CD4-positive, CD25-positive, alpha-beta regulatory T cell (primary cell): ENCODE measurements around the gene KCNIP1. TPM values are rescaled to one million over a fixed set of nuclear protein-coding genes. Genes with fewer than 3 reads are reported as not detected.
A peak's percentile ranks its signal among the peaks of the same experiment; 100 is the strongest.

ENCODE experiments used
- ATAC-seq, 2 donors: fragments of 150-1000 bp; cut with Tn5 transposase; one replicate each; pipeline ENCODE4 v1.10.0; 2021; ENCODE audit warnings: low read depth in 2 of 2, moderate number of reproducible peaks in 2 of 2, moderate library complexity in 1 of 2
- DNase-seq, 3 donors: peaks; one replicate each; pipeline versions ENCODE4 v3.0.0 to v3.0.0-alpha.2; 2012 to 2022; ENCODE audit warnings: mixed read lengths in 1 of 3
- H3K27ac ChIP-seq: one replicate; pipeline ENCODE4 v1.7.0; 2013; ENCODE audit warnings: mild to moderate bottlenecking, low read length; ENCODE audit not compliant: insufficient read depth, poor library complexity, severe bottlenecking
- H3K27me3 ChIP-seq: one replicate; pipeline ENCODE4 v1.7.0; 2013; ENCODE audit warnings: low read length; ENCODE audit not compliant: control insufficient read depth, insufficient read depth
- H3K36me3 ChIP-seq: one replicate; pipeline ENCODE4 v1.7.0; 2013; ENCODE audit warnings: mild to moderate bottlenecking, low read length, moderate library complexity; ENCODE audit not compliant: control insufficient read depth, insufficient read depth
- H3K4me1 ChIP-seq: 2 replicates; pipeline ENCODE4 v1.7.0; 2013; ENCODE audit warnings: mild to moderate bottlenecking, low read length; ENCODE audit not compliant: insufficient read depth, control insufficient read depth, poor library complexity, severe bottlenecking
- H3K4me3 ChIP-seq: one replicate; pipeline ENCODE4 v1.7.0; 2013; ENCODE audit warnings: low read depth, mild to moderate bottlenecking, low read length, moderate library complexity
- H3K9me3 ChIP-seq, 2 experiments: 1 replicate in 1 of 2; 2 replicates in 1 of 2; pipeline ENCODE4 v1.7.0; 2013; ENCODE audit warnings: low read length in 2 of 2, mild to moderate bottlenecking in 1 of 2, moderate library complexity in 1 of 2; ENCODE audit not compliant: control insufficient read depth in 2 of 2
- H3K27ac Mint-ChIP-seq, 3 donors: one replicate each; pipeline ENCODE4 v1.8.0; 2020 to 2022; ENCODE audit warnings: mild to moderate bottlenecking in 3 of 3, mixed read lengths in 3 of 3, moderate library complexity in 2 of 3
- H3K27me3 Mint-ChIP-seq: one replicate; pipeline ENCODE4 v1.8.0; 2022; ENCODE audit warnings: mild to moderate bottlenecking, mixed read lengths
- H3K36me3 Mint-ChIP-seq: one replicate; pipeline ENCODE4 v1.8.0; 2020; ENCODE audit warnings: mixed read lengths
- H3K4me1 Mint-ChIP-seq, 4 donors: one replicate each; pipeline ENCODE4 v1.8.0; 2020 to 2022; ENCODE audit warnings: mixed read lengths in 4 of 4, mild to moderate bottlenecking in 1 of 4
- H3K4me3 Mint-ChIP-seq, 4 donors: one replicate each; pipeline ENCODE4 v1.8.0; 2020 to 2022; ENCODE audit warnings: mild to moderate bottlenecking in 4 of 4, mixed read lengths in 4 of 4, moderate library complexity in 3 of 4
- H3K9me3 Mint-ChIP-seq, 7 donors: one replicate each; pipeline ENCODE4 v1.8.0; 2020 to 2022; ENCODE audit warnings: mixed read lengths in 7 of 7, mild to moderate bottlenecking in 3 of 7, moderate library complexity in 2 of 7
- polyA plus RNA-seq, 4 donors: library from polyadenylated mRNA; unstranded; fragments of 300-500 nt; fragmentation: Illumina TruSeq; gene quantifications; one replicate each; pipeline ENCODE4 v1.2.3, GENCODE V29; 2021
- total RNA-seq: library from RNA; stranded (reverse); gene quantifications from one replicate; pipeline ENCODE4 v1.2.3, GENCODE V29; 2022

Gene KCNIP1
- total and polyA plus RNA-seq, 5 donors from 2014 or later = not detected

DNA sequence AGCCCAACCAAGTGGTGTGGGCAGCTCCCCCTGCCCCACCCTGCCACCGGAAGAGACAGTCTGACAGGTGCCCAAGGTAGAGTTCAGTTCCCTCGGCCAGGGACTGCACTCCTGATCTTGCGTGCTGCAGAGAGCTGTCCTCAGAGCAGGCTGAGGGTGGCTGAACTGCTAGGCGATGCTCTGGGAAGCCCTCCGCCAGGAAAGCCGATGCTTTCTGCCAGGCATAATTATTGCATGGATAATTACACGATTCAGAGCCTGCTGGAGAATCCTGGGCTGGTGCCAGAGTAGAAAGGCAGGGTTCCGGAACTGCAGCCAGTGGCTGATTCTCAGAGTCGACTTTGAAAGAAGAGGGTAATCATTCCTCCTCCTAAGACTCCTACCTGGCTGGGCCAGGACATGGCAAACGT is 19.3 kb downstream of the KCNIP1 start:
- no peak overlapping the region for H3K27ac ChIP-seq
- Mint-ChIP-seq H3K27me3 (no peaks in the 10 kb centered on the region), H3K27ac (no peak overlapping the region)

DNA sequence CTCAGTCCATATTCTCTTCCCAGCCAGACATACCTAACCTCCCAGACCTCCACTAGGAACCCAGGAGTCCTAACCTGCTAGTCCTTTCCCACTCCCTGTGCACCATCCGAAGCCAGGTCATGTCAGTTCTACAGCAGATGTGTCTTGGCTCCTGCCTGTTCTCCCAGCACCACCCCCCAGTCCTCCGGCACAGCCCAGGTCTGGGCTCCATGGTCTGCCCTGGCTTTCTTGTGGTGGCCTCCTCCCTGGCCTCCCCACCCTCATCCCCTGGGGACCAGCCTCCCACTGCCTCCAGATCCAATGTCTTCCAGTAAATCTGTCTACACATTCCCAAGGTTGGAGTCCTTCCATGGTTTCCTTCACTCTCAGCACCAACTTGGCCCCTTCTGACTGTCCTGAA is 20.0 kb downstream of the KCNIP1 start:
- peak overlapping the region in 1 of 3 donors; percentile 38 for H3K27ac Mint-ChIP-seq
- H3K4me3 ChIP-seq = no peak overlapping the region
- H3K27ac ChIP-seq = no peak overlapping the region
- H3K4me3 Mint-ChIP-seq = no peak overlapping the region
- no peaks in the 10 kb centered on the region for H3K36me3 ChIP-seq
- no peaks in the 10 kb centered on the region for H3K4me1 ChIP-seq
- H3K9me3 Mint-ChIP-seq = peaks cover 0 to 2% (median 0%) of the 10 kb centered on the region in 7 donors
- H3K27me3 Mint-ChIP-seq = no peaks in the 10 kb centered on the region
- DNase-seq = no peak
- no peaks in the 10 kb centered on the region for H3K36me3 Mint-ChIP-seq
- no peaks in the 10 kb centered on the region for H3K9me3 ChIP-seq
- H3K4me1 Mint-ChIP-seq = no peaks in the 10 kb centered on the region
- no peaks in the 10 kb centered on the region for H3K27me3 ChIP-seq
- ATAC-seq = no peak

More for the DNA sequence above, 19.3 kb downstream of the KCNIP1 start:
- no peak for ATAC-seq
- Histone ChIP-seq H3K36me3 (no peaks in the 10 kb centered on the region), H3K4me1 (no peaks in the 10 kb centered on the region), H3K4me3 (no peak overlapping the region), H3K9me3 (no peaks in the 10 kb centered on the region), H3K27me3 (no peaks in the 10 kb centered on the region)
- Mint-ChIP-seq H3K4me3 (no peak overlapping the region), H3K36me3 (no peaks in the 10 kb centered on the region), H3K9me3 (peaks cover 0 to 2% (median 0%) of the 10 kb centered on the region in 7 donors), H3K4me1 (no peaks in the 10 kb centered on the region)
- DNase-seq = no peak

DNA sequence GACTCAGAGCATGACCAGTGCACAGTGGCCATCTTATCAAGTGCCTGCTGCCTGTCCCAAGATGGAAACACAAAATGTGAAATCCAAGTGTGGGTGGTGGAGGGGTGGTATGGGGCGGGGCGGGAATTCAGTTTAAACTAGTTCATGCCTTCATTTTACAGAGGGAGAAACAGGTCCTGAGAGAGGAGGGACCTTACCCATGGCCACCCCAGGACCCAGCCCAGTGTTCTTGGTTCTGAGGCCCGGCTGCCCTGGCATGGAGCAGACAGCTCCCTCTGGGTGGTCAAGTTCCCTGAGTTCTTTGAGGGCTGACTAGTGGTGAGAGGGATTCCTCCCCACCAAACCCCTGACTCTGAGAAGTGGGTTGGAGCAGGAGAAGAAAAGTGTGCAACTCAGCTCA is 20.8 kb downstream of the KCNIP1 start:
- Mint-ChIP-seq H3K4me1 (no peaks in the 10 kb centered on the region), H3K36me3 (no peaks in the 10 kb centered on the region), H3K9me3 (peaks cover 0 to 2% (median 0%) of the 10 kb centered on the region in 7 donors), H3K4me3 (no peak overlapping the region), H3K27ac (no peak overlapping the region), H3K27me3 (no peaks in the 10 kb centered on the region)
- Histone ChIP-seq H3K36me3 (no peaks in the 10 kb centered on the region), H3K4me3 (no peak overlapping the region), H3K27ac (no peak overlapping the region), H3K9me3 (no peaks in the 10 kb centered on the region), H3K27me3 (no peaks in the 10 kb centered on the region), H3K4me1 (no peaks in the 10 kb centered on the region)
- DNase-seq (no peak), ATAC-seq (no peak)

DNA sequence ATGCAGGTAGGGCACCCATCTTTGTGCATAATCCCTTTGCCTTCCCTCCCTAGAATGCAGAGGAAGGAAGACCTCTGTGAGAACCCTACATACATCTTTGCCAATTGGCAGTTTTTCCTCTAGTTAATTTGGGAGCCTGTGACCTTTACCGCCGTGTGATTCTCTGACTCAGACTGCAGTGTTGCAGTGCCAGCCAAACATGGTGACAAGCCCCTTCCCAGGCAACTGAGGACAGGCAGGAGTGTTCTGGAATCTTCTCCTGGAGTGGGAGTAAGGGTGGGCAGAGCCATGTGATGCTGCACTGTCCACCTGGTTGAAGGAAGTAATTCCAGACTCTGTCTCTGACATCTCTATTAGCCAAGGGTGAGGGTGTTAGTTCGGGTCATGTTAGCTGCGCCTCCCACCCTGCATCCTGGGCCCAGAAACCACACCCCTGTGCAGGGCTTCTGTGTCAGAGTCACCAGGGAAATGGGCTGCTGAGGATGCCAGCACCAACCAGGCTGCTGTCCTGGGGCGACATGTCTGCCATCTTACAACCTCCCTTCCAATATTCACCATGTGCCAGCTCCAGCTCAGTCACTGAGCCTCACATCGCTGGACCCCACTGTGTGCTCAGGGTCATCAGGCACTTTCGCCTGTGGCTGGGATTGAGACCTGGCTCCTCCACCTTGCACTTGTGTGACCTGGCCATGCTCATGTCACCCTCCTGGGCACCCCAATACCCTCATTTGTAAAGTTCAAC is 21.8 kb downstream of the KCNIP1 start:
- ATAC-seq (no peak), DNase-seq (no peak)
- no peak overlapping the region for H3K27ac Mint-ChIP-seq
- H3K4me3 ChIP-seq = no peak overlapping the region
- H3K9me3 ChIP-seq = no peaks in the 10 kb centered on the region
- peaks cover 0 to 2% (median 0%) of the 10 kb centered on the region in 7 donors for H3K9me3 Mint-ChIP-seq
- no peaks in the 10 kb centered on the region for H3K27me3 ChIP-seq
- H3K4me1 Mint-ChIP-seq = no peaks in the 10 kb centered on the region
- H3K27ac ChIP-seq = no peak overlapping the region
- H3K36me3 Mint-ChIP-seq = no peaks in the 10 kb centered on the region
- H3K4me1 ChIP-seq = no peaks in the 10 kb centered on the region
- H3K27me3 Mint-ChIP-seq = no peaks in the 10 kb centered on the region
- H3K4me3 Mint-ChIP-seq = no peak overlapping the region
- no peaks in the 10 kb centered on the region for H3K36me3 ChIP-seq

DNA sequence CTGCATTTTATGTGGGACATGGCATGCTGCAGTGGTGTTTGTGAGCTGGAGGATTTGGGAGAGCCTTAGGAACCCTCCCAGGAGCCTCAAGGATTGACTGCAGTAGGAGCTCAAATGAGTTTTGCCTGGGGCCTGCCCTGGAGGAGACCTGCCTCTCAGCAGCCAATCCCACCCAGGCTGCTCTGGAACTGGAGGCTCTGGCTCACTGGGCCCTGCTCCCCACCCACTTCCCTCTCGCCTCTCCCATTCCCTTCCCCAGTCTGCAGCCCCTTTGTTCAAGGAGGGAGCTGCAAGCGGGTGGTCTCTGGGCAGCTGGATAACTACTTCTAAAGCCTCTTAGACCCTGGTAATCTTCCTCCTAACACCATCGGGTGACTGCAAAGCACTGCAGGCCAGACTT is 24.2 kb downstream of the KCNIP1 start:
- Histone ChIP-seq H3K9me3 (no peaks in the 10 kb centered on the region), H3K4me1 (no peaks in the 10 kb centered on the region), H3K4me3 (no peak overlapping the region), H3K36me3 (no peaks in the 10 kb centered on the region), H3K27me3 (no peaks in the 10 kb centered on the region), H3K27ac (no peak overlapping the region)
- no peak for DNase-seq
- Mint-ChIP-seq H3K4me3 (no peak overlapping the region), H3K9me3 (peaks cover 0 to 2% (median 0%) of the 10 kb centered on the region in 7 donors), H3K27me3 (peaks cover 2% of the 10 kb centered on the region), H3K27ac (no peak overlapping the region), H3K4me1 (no peaks in the 10 kb centered on the region), H3K36me3 (no peaks in the 10 kb centered on the region)
- ATAC-seq = no peak

DNA sequence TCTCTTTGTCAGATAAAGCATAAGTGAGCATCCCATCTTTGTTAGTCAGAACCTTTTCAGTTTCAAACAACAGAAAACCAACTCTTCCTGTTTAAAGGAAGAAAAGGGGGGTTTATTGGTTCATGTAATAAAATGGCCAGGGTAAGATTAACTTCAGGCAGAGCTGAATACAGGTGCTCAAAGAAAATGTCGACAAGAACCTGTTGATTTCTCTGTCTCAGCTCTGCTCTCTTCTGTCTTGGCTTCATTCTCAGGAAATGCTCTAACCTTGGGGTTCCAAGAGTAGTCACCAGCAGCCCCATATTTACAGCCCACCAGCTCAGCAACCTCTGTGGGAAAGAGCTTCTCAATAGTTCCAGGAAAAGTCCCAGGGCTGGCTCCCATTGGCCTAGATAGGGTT is 25.2 kb downstream of the KCNIP1 start:
- Histone ChIP-seq H3K27ac (no peak overlapping the region), H3K27me3 (no peaks in the 10 kb centered on the region), H3K4me1 (no peaks in the 10 kb centered on the region), H3K36me3 (no peaks in the 10 kb centered on the region), H3K4me3 (no peak overlapping the region), H3K9me3 (no peaks in the 10 kb centered on the region)
- Mint-ChIP-seq H3K27ac (no peak overlapping the region), H3K4me1 (no peaks in the 10 kb centered on the region), H3K36me3 (no peaks in the 10 kb centered on the region), H3K9me3 (no peaks in the 10 kb centered on the region), H3K27me3 (peaks cover 4% of the 10 kb centered on the region), H3K4me3 (no peak overlapping the region)
- ATAC-seq = no peak
- no peak for DNase-seq

DNA sequence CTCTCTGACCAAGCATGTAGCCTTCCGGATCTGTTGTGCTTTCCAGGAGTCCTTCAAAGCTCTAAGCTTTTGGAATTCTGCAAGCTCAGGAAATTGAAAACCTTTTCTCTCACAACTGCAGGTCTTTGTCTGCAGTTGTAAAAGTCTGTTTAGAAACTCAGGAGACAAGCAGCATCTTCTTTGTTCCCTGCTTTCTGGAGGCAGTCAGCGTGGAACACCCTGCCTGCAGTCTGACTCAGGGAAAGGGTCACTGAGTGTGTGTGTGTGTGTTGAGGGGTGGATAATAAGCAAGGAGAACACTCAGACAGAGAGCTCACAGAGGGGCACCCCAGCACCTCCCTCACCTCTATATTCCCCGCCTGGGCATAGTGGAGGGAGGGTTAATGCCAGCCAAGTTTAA is 29.1 kb downstream of the KCNIP1 start:
- peaks cover 4% of the 10 kb centered on the region for H3K27me3 Mint-ChIP-seq
- peaks cover 0 to 2% (median 0%) of the 10 kb centered on the region in 4 donors for H3K4me1 Mint-ChIP-seq
- H3K27ac ChIP-seq = no peak overlapping the region
- no peak overlapping the region for H3K27ac Mint-ChIP-seq
- no peaks in the 10 kb centered on the region for H3K36me3 Mint-ChIP-seq
- H3K4me3 Mint-ChIP-seq = no peak overlapping the region
- no peak overlapping the region for H3K4me3 ChIP-seq
- no peaks in the 10 kb centered on the region for H3K9me3 Mint-ChIP-seq
- DNase-seq (no peak), ATAC-seq (no peak)
- no peaks in the 10 kb centered on the region for H3K27me3 ChIP-seq
- no peaks in the 10 kb centered on the region for H3K4me1 ChIP-seq
- H3K36me3 ChIP-seq = no peaks in the 10 kb centered on the region
- H3K9me3 ChIP-seq = no peaks in the 10 kb centered on the region

DNA sequence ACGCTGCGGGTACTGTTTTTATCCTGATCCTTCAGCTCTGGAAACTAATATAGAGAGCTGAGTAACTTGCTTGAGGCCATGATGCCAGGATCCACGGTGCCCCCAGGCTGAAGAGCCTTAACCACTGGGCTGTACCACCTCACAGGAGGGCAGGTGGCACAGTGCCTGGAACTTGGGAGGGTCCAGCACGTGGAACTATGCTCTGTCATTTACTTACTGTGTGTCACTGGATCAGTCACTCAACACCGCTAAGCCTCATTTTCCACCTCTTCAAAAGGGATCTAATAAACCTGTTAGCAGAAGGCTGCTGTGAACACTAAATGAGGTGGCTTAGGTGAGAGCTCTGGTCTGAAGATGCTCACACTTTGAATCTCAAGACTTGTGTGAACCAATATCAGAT is 29.6 kb downstream of the KCNIP1 start:
- no peaks in the 10 kb centered on the region for H3K36me3 ChIP-seq
- H3K27me3 ChIP-seq = no peaks in the 10 kb centered on the region
- no peak overlapping the region for H3K4me3 ChIP-seq
- no peaks in the 10 kb centered on the region for H3K4me1 ChIP-seq
- no peak overlapping the region for H3K27ac Mint-ChIP-seq
- H3K36me3 Mint-ChIP-seq = no peaks in the 10 kb centered on the region
- peaks cover 0 to 2% (median 0%) of the 10 kb centered on the region in 4 donors for H3K4me1 Mint-ChIP-seq
- no peak for ATAC-seq
- no peaks in the 10 kb centered on the region for H3K9me3 ChIP-seq
- H3K27me3 Mint-ChIP-seq = peaks cover 4% of the 10 kb centered on the region
- no peak overlapping the region for H3K4me3 Mint-ChIP-seq
- no peak for DNase-seq
- H3K27ac ChIP-seq = no peak overlapping the region
- no peaks in the 10 kb centered on the region for H3K9me3 Mint-ChIP-seq
